H1 (cell line): ENCODE measurements around the gene ZNF200. TPM values are rescaled to one million over a fixed set of nuclear protein-coding genes. Genes with fewer than 3 reads are reported as not detected.

ENCODE experiments used
- CTCF ChIA-PET: fragments of 300-600 bp; sonication (Branson Sonifier 250); formaldehyde crosslinking; loops from one replicate; lab custom pipeline; 2021; ENCODE audit not compliant: partially characterized antibody; lab: Charles Lee
- POLR2A ChIA-PET: fragments of 300-600 bp; sonication (Branson Sonifier 250); formaldehyde crosslinking; loops from one replicate; lab custom pipeline; 2021; ENCODE audit warnings: inconsistent platforms; ENCODE audit not compliant: partially characterized antibody; lab: Charles Lee
- DNase-seq, 2 experiments: peaks; one replicate each; pipeline versions ENCODE4 v3.0.0 to v3.0.0-alpha.2; 2010 to 2022; ENCODE audit warnings: low spot score in 2 of 2, low read depth in 1 of 2, mixed read lengths in 1 of 2
- FAIRE-seq: peaks from 2 replicates; lab custom pipeline; 2011; peaks lifted over from hg19 to GRCh38; lab: Jason Lieb, UNC
- H2AFZ ChIP-seq: 2 replicates; pipeline ENCODE4 v1.8.1; 2012; ENCODE audit warnings: low read length, inconsistent platforms
- H2AK5ac ChIP-seq: 2 replicates; pipeline ENCODE4 v1.6.1; 2013; ENCODE audit warnings: low read depth, low read length
- H2BK120ac ChIP-seq: replicated peaks from 2 replicates; pipeline ENCODE3; 2013; ENCODE audit warnings: low read depth, low read length, inconsistent platforms
- H2BK12ac ChIP-seq: 2 replicates; pipeline ENCODE4 v1.6.1; 2013; ENCODE audit warnings: low read depth, low read length
- H2BK15ac ChIP-seq: 2 replicates; pipeline ENCODE4 v1.6.1; 2013; ENCODE audit warnings: low read length
- H2BK20ac ChIP-seq: 2 replicates; pipeline ENCODE4 v1.6.1; 2013; ENCODE audit warnings: low read length
- H2BK5ac ChIP-seq: 2 replicates; pipeline ENCODE4 v1.6.1; 2013; ENCODE audit warnings: low read depth, low read length
- H3K14ac ChIP-seq: 2 replicates; pipeline ENCODE4 v1.6.1; 2013; ENCODE audit warnings: inconsistent platforms; ENCODE audit not compliant: insufficient read length
- H3K18ac ChIP-seq: 2 replicates; pipeline ENCODE4 v1.6.1; 2013; ENCODE audit warnings: low read length; ENCODE audit errors: extremely low read depth
- H3K23ac ChIP-seq: 2 replicates; pipeline ENCODE4 v1.6.1; 2013; ENCODE audit warnings: inconsistent platforms; ENCODE audit not compliant: insufficient read length
- H3K23me2 ChIP-seq: 2 replicates; pipeline ENCODE4 v1.6.1; 2013; ENCODE audit warnings: low read depth, low read length
- H3K27ac ChIP-seq: 2 replicates; pipeline ENCODE4 v1.6.1; 2011; ENCODE audit warnings: low read depth, low read length, inconsistent platforms
- H3K27me3 ChIP-seq, 4 experiments: replicated peaks in 1 of 4; 1 replicate in 1 of 4; 2 replicates in 3 of 4; pipeline versions ENCODE4 v1.6.1 to v1.8.1; 2011 to 2013; ENCODE audit warnings: low read length in 3 of 4, mild to moderate bottlenecking in 3 of 4, inconsistent platforms in 2 of 4, mixed read lengths in 2 of 4, moderate library complexity in 1 of 4; ENCODE audit not compliant: control insufficient read depth in 3 of 4, insufficient read depth in 3 of 4; ENCODE audit errors: extremely low read depth in 1 of 4
- H3K36me3 ChIP-seq, 4 experiments: 2 replicates each; pipeline versions ENCODE4 v1.6.1 to v1.8.1; 2011 to 2013; ENCODE audit warnings: mild to moderate bottlenecking in 4 of 4, low read length in 3 of 4, moderate library complexity in 2 of 4, control low read depth in 1 of 4, inconsistent platforms in 1 of 4; ENCODE audit not compliant: insufficient read depth in 4 of 4, control insufficient read depth in 2 of 4
- H3K4ac ChIP-seq: replicated peaks from 2 replicates; pipeline ENCODE3; 2013; ENCODE audit warnings: low read length, low read depth, mixed read lengths, inconsistent platforms; ENCODE audit not compliant: insufficient read length
- H3K4me1 ChIP-seq, 4 experiments: replicated peaks in 1 of 4; 1 replicate in 1 of 4; 2 replicates in 3 of 4; pipeline versions ENCODE4 v1.6.1 to v1.8.1; 2011 to 2013; ENCODE audit warnings: low read length in 3 of 4, inconsistent platforms in 2 of 4, mixed read lengths in 1 of 4; ENCODE audit not compliant: insufficient read depth in 4 of 4, control insufficient read depth in 3 of 4
- H3K4me2 ChIP-seq, 2 experiments: 2 replicates each; pipeline versions ENCODE4 v1.6.1 to v1.8.1; 2011 to 2013; ENCODE audit warnings: low read depth in 2 of 2, low read length in 2 of 2, control low read depth in 1 of 2, inconsistent platforms in 1 of 2, mild to moderate bottlenecking in 1 of 2; ENCODE audit not compliant: insufficient read depth in 1 of 2
- H3K4me3 ChIP-seq, 4 experiments: fragments of 200-600, 300-600 bp in 1 of 4; sonication (generic), shearing (Covaris generic), sonication (Bioruptor Twin) in 1 of 4; 2 replicates each; pipeline versions ENCODE4 v1.5.1 to v1.8.1; 2011 to 2016; ENCODE audit warnings: low read length in 4 of 4, low read depth in 3 of 4, control low read depth in 2 of 4, inconsistent platforms in 2 of 4, mild to moderate bottlenecking in 2 of 4, mixed read lengths in 1 of 4, moderate library complexity in 1 of 4; ENCODE audit not compliant: insufficient read depth in 2 of 4; ENCODE audit errors: extremely low read depth in 1 of 4
- H3K56ac ChIP-seq: replicated peaks from 2 replicates; pipeline ENCODE3; 2013; ENCODE audit warnings: low read depth, mild to moderate bottlenecking, mixed read lengths, low read length, inconsistent platforms; ENCODE audit not compliant: insufficient read length
- H3K79me1 ChIP-seq: 2 replicates; pipeline ENCODE4 v1.6.1; 2013; ENCODE audit warnings: low read depth, low read length, control low read depth
- H3K79me2 ChIP-seq, 2 experiments: 2 replicates each; pipeline versions ENCODE4 v1.6.1 to v1.8.1; 2012 to 2013; ENCODE audit warnings: low read length in 2 of 2, mild to moderate bottlenecking in 2 of 2, inconsistent platforms in 1 of 2; ENCODE audit not compliant: insufficient read depth in 2 of 2, control insufficient read depth in 1 of 2
- H3K9ac ChIP-seq, 4 experiments: replicated peaks in 1 of 4; 1 replicate in 1 of 4; 2 replicates in 3 of 4; pipeline versions ENCODE4 v1.6.1 to v1.8.1; 2011 to 2013; ENCODE audit warnings: low read depth in 3 of 4, low read length in 3 of 4, control low read depth in 2 of 4, mild to moderate bottlenecking in 2 of 4, moderate library complexity in 2 of 4, inconsistent platforms in 1 of 4; ENCODE audit errors: extremely low read depth in 1 of 4
- H3K9me3 ChIP-seq, 2 experiments: 2 replicates each; pipeline versions ENCODE4 v1.6.1 to v1.8.1; 2012 to 2013; ENCODE audit warnings: mild to moderate bottlenecking in 2 of 2, moderate library complexity in 2 of 2, control low read depth in 1 of 2, inconsistent platforms in 1 of 2, low read depth in 1 of 2, low read length in 1 of 2, mixed read lengths in 1 of 2; ENCODE audit not compliant: insufficient read depth in 2 of 2
- H4K20me1 ChIP-seq, 2 experiments: replicated peaks in 1 of 2; 2 replicates each; pipeline versions ENCODE3 to v1.8.1; 2011 to 2013; ENCODE audit warnings: inconsistent platforms in 2 of 2, low read length in 2 of 2, mild to moderate bottlenecking in 1 of 2; ENCODE audit not compliant: insufficient read depth in 2 of 2, control insufficient read depth in 1 of 2
- H4K5ac ChIP-seq: 2 replicates; pipeline ENCODE4 v1.6.1; 2013; ENCODE audit warnings: low read length, low read depth, mixed read lengths, inconsistent platforms; ENCODE audit not compliant: insufficient read length
- H4K8ac ChIP-seq: 2 replicates; pipeline ENCODE4 v1.8.0; 2013; ENCODE audit warnings: mild to moderate bottlenecking, moderate library complexity, low read length, inconsistent platforms; ENCODE audit not compliant: insufficient read depth; ENCODE audit errors: extremely low read depth
- H4K91ac ChIP-seq: replicated peaks from 2 replicates; pipeline ENCODE3; 2013; ENCODE audit warnings: low read length, mixed read lengths, inconsistent platforms; ENCODE audit not compliant: insufficient read length
- EZH2 ChIP-seq: fragments of 200-600 bp; sonication (generic); IDR thresholded peaks from 2 replicates; pipeline ENCODE4 v1.7.1; 2012; ENCODE audit warnings: low read depth, mild to moderate bottlenecking, moderate library complexity, low read length, inconsistent platforms; ENCODE audit not compliant: severe bottlenecking
- HDAC2 ChIP-seq, 2 experiments: fragments of 300-600 bp in 1 of 2; sonication (generic) in 1 of 2; IDR thresholded peaks; 2 replicates each; pipeline ENCODE4 v1.6.1; 2011 to 2012; ENCODE audit warnings: low read depth in 2 of 2, low read length in 2 of 2, mild to moderate bottlenecking in 2 of 2, moderate library complexity in 2 of 2, borderline replicate concordance in 1 of 2, inconsistent platforms in 1 of 2
- JUN ChIP-seq: IDR thresholded peaks from 2 replicates; pipeline ENCODE4 v1.6.1; 2011; ENCODE audit warnings: low read depth, mild to moderate bottlenecking, improper control_type of control experiment, low read length
- RNF2 ChIP-seq: fragments of 200-900, 300-1000 bp; sonication (generic); IDR thresholded peaks from 2 replicates; pipeline ENCODE4 v1.7.1; 2016; ENCODE audit warnings: borderline replicate concordance, low read depth, mild to moderate bottlenecking, antibody characterized with exemption, low read length; ENCODE audit not compliant: poor library complexity, severe bottlenecking; ENCODE audit errors: missing control alignments
- SP2 ChIP-seq: IDR thresholded peaks from 2 replicates; pipeline ENCODE4 v1.6.1; 2012; ENCODE audit warnings: mild to moderate bottlenecking, low read length, inconsistent platforms
- WGBS, 2 experiments: shearing (Covaris generic) in 1 of 2; methylation state at CpG; one replicate each; pipeline versions ENCODE4 v1.1.6 to v1.1.7; 2013 to 2015; ENCODE audit warnings: low lambda C conversion rate in 2 of 2, mixed read lengths in 2 of 2, inconsistent platforms in 1 of 2, low coverage in 1 of 2, missing lambda C conversion rate in 1 of 2; ENCODE audit not compliant: insufficient replicate concordance in 2 of 2, insufficient coverage in 1 of 2, insufficient read length in 1 of 2; ENCODE audit errors: extremely low coverage in 1 of 2, missing lambda C conversion rate in 1 of 2; 5-methylcytosine and 5-hydroxymethylcytosine counted together
- polyA plus RNA-seq, 7 experiments: library from polyadenylated mRNA; depleted of rRNA in 3 of 7; stranded (reverse) in 5 of 7; unstranded in 2 of 7; fragments of >200 nt in 5 of 7; fragments of 200-250 nt in 2 of 7; gene quantifications; 1 replicate in 5 of 7; 2 replicates in 1 of 7; 4 replicates in 1 of 7; pipeline versions ENCODE4 v1.2.1 to v1.2.3, GENCODE V29; 2011 to 2013; ENCODE audit warnings: missing spikeins in 2 of 7, mixed read lengths in 2 of 7
- total RNA-seq: library from RNA; stranded (reverse); fragmentation: NEBNext Ultra II Directional; extraction: Animal tissue kit (Norgen Biotek cat#: 25700); gene quantifications from 2 replicates; pipeline ENCODE4 v1.2.1, GENCODE V29; 2021
- TF ChIP-seq, protein P1 (sequence below): IDR thresholded peaks from 2 replicates; pipeline ENCODE4 v1.6.1; 2011; ENCODE audit warnings: low read length, improper control_type of control experiment
- TF ChIP-seq, protein P2 (sequence below): IDR thresholded peaks from 2 replicates; pipeline ENCODE4 v1.6.1; 2011; ENCODE audit warnings: low read depth, mild to moderate bottlenecking, low read length; ENCODE audit not compliant: insufficient read depth
- TF ChIP-seq, protein P3 (sequence below), 3 experiments: IDR thresholded peaks; 1 replicate in 2 of 3; 2 replicates in 1 of 3; pipeline versions ENCODE4 v1.5.1 to v1.6.1; 2011; ENCODE audit warnings: low read length in 3 of 3, mild to moderate bottlenecking in 3 of 3, inconsistent platforms in 2 of 3, low read depth in 1 of 3, moderate library complexity in 1 of 3; ENCODE audit not compliant: insufficient read depth in 1 of 3; ENCODE audit errors: control extremely low read depth in 1 of 3

Gene ZNF200
- total and polyA plus RNA-seq, 2 of the 8 experiments (the other 6 are each of a cell fraction or from before 2014, with no cell fraction given): 2.7 to 9.9 TPM

DNA sequence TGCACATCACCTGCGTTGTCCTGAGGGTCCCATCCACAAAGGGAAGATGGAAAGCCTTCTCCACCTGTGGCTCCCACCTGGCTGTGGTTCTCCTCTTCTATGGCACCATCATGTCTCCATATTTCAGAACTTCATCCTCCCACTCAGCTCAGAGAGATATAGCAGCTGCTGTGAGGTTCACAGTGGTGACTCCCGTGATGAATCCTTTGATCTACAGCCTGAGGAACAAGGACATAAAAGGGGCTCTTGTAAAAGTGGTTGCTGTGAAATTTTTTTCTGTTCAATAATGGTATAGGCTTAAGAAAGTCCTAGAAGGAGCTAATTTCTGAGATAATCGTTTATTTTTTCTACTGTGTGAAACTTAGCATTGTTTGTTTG, 18.7 kb downstream of the ZNF200 start:
- CTCF ChIA-PET: no interaction called here
- DNase-seq: no peak

More for the DNA sequence above, 18.7 kb downstream of the ZNF200 start:
- H3K27ac ChIP-seq: no peak overlapping the region
- H3K14ac ChIP-seq: no peak overlapping the region
- H2AFZ ChIP-seq: no peak overlapping the region
- POLR2A ChIA-PET: no interaction called here
- H2AK5ac ChIP-seq: no peak overlapping the region
- no peak overlapping the region for H4K8ac ChIP-seq
- H3K56ac ChIP-seq: no peak overlapping the region
- H4K91ac ChIP-seq: no peak overlapping the region
- no peak overlapping the region for H2BK20ac ChIP-seq
- TF ChIP-seq SP2 (no peak), HDAC2 (IDR thresholded peaks at IDR 0.05; ENCODE audit: borderline replicate concordance in 1 of 2, low read depth in 2 of 2, low read length in 2 of 2) (no peak), JUN (no peak), RNF2 (no peak), EZH2 (no peak)
- TF ChIP-seq, protein P1, sequence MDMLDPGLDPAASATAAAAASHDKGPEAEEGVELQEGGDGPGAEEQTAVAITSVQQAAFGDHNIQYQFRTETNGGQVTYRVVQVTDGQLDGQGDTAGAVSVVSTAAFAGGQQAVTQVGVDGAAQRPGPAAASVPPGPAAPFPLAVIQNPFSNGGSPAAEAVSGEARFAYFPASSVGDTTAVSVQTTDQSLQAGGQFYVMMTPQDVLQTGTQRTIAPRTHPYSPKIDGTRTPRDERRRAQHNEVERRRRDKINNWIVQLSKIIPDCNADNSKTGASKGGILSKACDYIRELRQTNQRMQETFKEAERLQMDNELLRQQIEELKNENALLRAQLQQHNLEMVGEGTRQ: no peak
- TF ChIP-seq, protein P2, sequence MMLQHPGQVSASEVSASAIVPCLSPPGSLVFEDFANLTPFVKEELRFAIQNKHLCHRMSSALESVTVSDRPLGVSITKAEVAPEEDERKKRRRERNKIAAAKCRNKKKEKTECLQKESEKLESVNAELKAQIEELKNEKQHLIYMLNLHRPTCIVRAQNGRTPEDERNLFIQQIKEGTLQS: no peak
- TF ChIP-seq, protein P3, sequence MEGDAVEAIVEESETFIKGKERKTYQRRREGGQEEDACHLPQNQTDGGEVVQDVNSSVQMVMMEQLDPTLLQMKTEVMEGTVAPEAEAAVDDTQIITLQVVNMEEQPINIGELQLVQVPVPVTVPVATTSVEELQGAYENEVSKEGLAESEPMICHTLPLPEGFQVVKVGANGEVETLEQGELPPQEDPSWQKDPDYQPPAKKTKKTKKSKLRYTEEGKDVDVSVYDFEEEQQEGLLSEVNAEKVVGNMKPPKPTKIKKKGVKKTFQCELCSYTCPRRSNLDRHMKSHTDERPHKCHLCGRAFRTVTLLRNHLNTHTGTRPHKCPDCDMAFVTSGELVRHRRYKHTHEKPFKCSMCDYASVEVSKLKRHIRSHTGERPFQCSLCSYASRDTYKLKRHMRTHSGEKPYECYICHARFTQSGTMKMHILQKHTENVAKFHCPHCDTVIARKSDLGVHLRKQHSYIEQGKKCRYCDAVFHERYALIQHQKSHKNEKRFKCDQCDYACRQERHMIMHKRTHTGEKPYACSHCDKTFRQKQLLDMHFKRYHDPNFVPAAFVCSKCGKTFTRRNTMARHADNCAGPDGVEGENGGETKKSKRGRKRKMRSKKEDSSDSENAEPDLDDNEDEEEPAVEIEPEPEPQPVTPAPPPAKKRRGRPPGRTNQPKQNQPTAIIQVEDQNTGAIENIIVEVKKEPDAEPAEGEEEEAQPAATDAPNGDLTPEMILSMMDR (IDR thresholded peaks at IDR 0.05; ENCODE audit: control extremely low read depth in 1 of 3, insufficient read depth in 1 of 3, low read depth in 1 of 3, low read length in 3 of 3): no peak
- H2BK5ac ChIP-seq: no peak overlapping the region
- H3K4ac ChIP-seq: no peak overlapping the region
- no peak overlapping the region for H2BK120ac ChIP-seq
- H3K79me2 ChIP-seq: no peaks in the 10 kb centered on the region
- no peak overlapping the region for H3K23ac ChIP-seq
- FAIRE-seq: no peak
- no peak overlapping the region for H3K4me2 ChIP-seq
- no peak overlapping the region for H3K4me3 ChIP-seq
- no peaks in the 10 kb centered on the region for H3K36me3 ChIP-seq
- no peak overlapping the region for H3K9ac ChIP-seq
- H3K4me1 ChIP-seq: no peaks in the 10 kb centered on the region
- H3K9me3 ChIP-seq: peaks cover 40 to 58% of the 10 kb centered on the region in 2 experiments
- WGBS, 2 experiments: 60% methylated on average over 3 of the region's 3 CpGs; no CpG with 5 or more reads in 1 of the 2 experiments
- no peak overlapping the region for H2BK12ac ChIP-seq
- H4K20me1 ChIP-seq: no peaks in the 10 kb centered on the region
- H3K27me3 ChIP-seq: no peaks in the 10 kb centered on the region
- no peak overlapping the region for H3K18ac ChIP-seq
- H3K79me1 ChIP-seq: no peaks in the 10 kb centered on the region
- H2BK15ac ChIP-seq: no peak overlapping the region
- no peak overlapping the region for H4K5ac ChIP-seq
- no peaks in the 10 kb centered on the region for H3K23me2 ChIP-seq
